Fibroblast of the aortic adventitia (primary cell): ENCODE data around the gene TFF2. TPM values are rescaled to one million over a fixed set of nuclear protein-coding genes. Genes with fewer than 3 reads are reported as not detected.

Experiments
- DNase-seq: peaks from one replicate; pipeline ENCODE4 v3.0.0-alpha.2; 2010; ENCODE audit warnings: low read depth
- H3K4me3 ChIP-seq: 2 replicates; pipeline ENCODE4 v1.5.1; 2011; ENCODE audit warnings: low read depth, mild to moderate bottlenecking, control low read depth, low read length, moderate library complexity
- CTCF ChIP-seq: IDR thresholded peaks from 2 replicates; pipeline ENCODE4 v1.5.1; 2011; ENCODE audit warnings: mild to moderate bottlenecking, low read length, control low read depth, inconsistent platforms; ENCODE audit not compliant: insufficient read depth
- total RNA-seq: library from RNA; depleted of rRNA; stranded (reverse); fragments of >200 nt; gene quantifications from 2 replicates; pipeline ENCODE4 v1.2.3, GENCODE V29; 2012; ENCODE audit warnings: low replicate concordance

The TFF2 gene
- total RNA-seq, 1 donor: not detected

- H3K4me3 ChIP-seq: no peak overlapping the region
- no peak for DNase-seq
- no peak for TF ChIP-seq CTCF
Observed at GRCh38 chr21:42298237-42298636, 52.6 kb downstream of the TFF2 start.

- TF ChIP-seq CTCF: no peak
- H3K4me3 ChIP-seq: no peak overlapping the region
- DNase-seq: no peak
Observed at GRCh38 chr21:42297377-42297776, 53.4 kb downstream of the TFF2 start.

GRCh38 chr21:42296501-42296900, 54.3 kb downstream of the TFF2 start:
- no peak for DNase-seq
- no peak overlapping the region for H3K4me3 ChIP-seq
- TF ChIP-seq CTCF: no peak

Other genes starting within 250 kb of the TFF2 start
- gene ABCG1, start 131.9 kb downstream of the TFF2 start, total RNA-seq: 0.08 and 0.09 TPM in 2 replicates
- gene TFF3, start 35.6 kb downstream of the TFF2 start, total RNA-seq: not detected in 2 replicates
- gene TFF1, start 15.5 kb upstream of the TFF2 start, total RNA-seq: not detected in 2 replicates
- gene TMPRSS3, start 45.1 kb upstream of the TFF2 start, total RNA-seq: not detected in 2 replicates
- gene UBASH3A, start 52.9 kb upstream of the TFF2 start, total RNA-seq: not detected in 2 replicates
- gene RSPH1, start 145.2 kb upstream of the TFF2 start, total RNA-seq: 0.16 TPM in 1 of 2 replicates, not detected in the other
- gene SLC37A1, start 162.9 kb upstream of the TFF2 start, total RNA-seq: 0.27 and 2.5 TPM in 2 replicates